Type B pancreatic cell (in vitro differentiated cells): Measurements from ENCODE around the gene GPX2. TPM values are rescaled to one million over a fixed set of nuclear protein-coding genes. Genes with fewer than 3 reads are reported as not detected.
A peak's percentile ranks its signal among the peaks of the same experiment; 100 is the strongest.

Experiments
- DNase-seq: peaks from one replicate; pipeline ENCODE4 v3.0.0; 2021; ENCODE audit warnings: mixed read lengths; ENCODE audit not compliant: unreplicated experiment; ENCODE audit errors: extremely low spot score
- H3K27ac Mint-ChIP-seq: 2 replicates; pipeline ENCODE4 v1.8.0; 2021; ENCODE audit warnings: mild to moderate bottlenecking, mixed read lengths
- H3K27me3 Mint-ChIP-seq: 2 replicates; pipeline ENCODE4 v1.8.0; 2021; ENCODE audit warnings: mixed read lengths
- H3K36me3 Mint-ChIP-seq: 2 replicates; pipeline ENCODE4 v1.8.0; 2021; ENCODE audit warnings: mixed read lengths
- H3K4me1 Mint-ChIP-seq: one replicate; pipeline ENCODE4 v1.8.0; 2021; ENCODE audit warnings: mixed read lengths; ENCODE audit not compliant: unreplicated experiment
- H3K4me3 Mint-ChIP-seq: 2 replicates; pipeline ENCODE4 v1.8.0; 2021; ENCODE audit warnings: mild to moderate bottlenecking, mixed read lengths
- H3K9me3 Mint-ChIP-seq: 2 replicates; pipeline ENCODE4 v1.8.0; 2021; ENCODE audit warnings: mixed read lengths
- total RNA-seq: library from RNA; stranded (reverse); gene quantifications from 2 replicates; pipeline ENCODE4 v1.2.1, GENCODE V29; 2021; ENCODE audit warnings: low replicate concordance
- TF ChIP-seq, protein P1 (sequence below): fragments of 200-600 bp; sonication (generic); conservative IDR thresholded peaks from 2 replicates; pipeline ENCODE4 v1.5.0; 2021; ENCODE audit warnings: antibody characterized with exemption, mild to moderate bottlenecking

The GPX2 gene
- total RNA-seq, 1 donor from 2014 or later: 39.2 TPM

DNA sequence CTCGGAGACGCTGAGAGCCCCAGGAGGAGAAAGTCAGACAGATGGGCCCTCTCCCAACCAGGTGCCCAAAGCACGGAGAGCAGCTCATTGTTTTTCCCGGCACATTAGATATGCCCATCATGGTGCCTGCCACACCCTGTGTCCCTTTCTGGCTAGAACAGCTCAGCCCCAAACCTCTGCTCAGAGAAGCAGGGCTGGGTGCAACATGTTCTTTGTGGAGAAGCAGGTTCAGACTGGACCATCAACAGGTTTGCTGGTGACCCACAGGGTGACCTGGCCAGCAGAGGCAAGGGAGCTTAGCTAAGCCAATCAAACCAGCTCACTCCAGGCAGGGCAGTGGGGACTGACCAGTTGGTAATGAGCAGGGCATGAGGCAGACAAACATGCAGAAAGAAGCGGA, 16.2 kb upstream of the GPX2 start:
- DNase-seq: no peak
- Mint-ChIP-seq H3K36me3 (peaks cover 10% of the 10 kb centered on the region), H3K4me3 (no peak overlapping the region), H3K27ac (no peak overlapping the region), H3K27me3 (no peaks in the 10 kb centered on the region), H3K4me1 (peaks cover 14% of the 10 kb centered on the region), H3K9me3 (no peaks in the 10 kb centered on the region)
- TF ChIP-seq, protein P1, sequence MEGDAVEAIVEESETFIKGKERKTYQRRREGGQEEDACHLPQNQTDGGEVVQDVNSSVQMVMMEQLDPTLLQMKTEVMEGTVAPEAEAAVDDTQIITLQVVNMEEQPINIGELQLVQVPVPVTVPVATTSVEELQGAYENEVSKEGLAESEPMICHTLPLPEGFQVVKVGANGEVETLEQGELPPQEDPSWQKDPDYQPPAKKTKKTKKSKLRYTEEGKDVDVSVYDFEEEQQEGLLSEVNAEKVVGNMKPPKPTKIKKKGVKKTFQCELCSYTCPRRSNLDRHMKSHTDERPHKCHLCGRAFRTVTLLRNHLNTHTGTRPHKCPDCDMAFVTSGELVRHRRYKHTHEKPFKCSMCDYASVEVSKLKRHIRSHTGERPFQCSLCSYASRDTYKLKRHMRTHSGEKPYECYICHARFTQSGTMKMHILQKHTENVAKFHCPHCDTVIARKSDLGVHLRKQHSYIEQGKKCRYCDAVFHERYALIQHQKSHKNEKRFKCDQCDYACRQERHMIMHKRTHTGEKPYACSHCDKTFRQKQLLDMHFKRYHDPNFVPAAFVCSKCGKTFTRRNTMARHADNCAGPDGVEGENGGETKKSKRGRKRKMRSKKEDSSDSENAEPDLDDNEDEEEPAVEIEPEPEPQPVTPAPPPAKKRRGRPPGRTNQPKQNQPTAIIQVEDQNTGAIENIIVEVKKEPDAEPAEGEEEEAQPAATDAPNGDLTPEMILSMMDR: no peak

DNA sequence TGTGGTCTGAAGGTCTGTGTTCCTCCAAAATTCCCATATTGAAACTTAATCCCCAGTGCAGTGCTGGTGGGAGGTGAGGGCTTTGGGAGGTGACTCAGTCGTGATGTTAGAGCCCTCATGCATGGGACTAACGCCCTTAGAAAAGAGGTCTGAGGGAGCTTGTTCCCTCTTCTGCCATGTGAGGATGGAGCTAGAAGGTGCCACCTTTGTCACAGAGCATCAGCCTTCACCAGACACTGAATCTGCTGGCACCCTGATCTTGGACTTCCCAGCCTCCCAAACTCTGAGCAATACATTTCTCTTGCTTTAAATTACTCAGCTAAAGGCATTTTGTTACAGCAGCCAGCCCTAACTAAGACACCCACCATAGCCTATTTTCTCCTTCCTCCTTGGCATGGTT, 15.7 kb upstream of the GPX2 start:
- DNase-seq: no peak
- H3K9me3 Mint-ChIP-seq: no peaks in the 10 kb centered on the region
- H3K27ac Mint-ChIP-seq: no peak overlapping the region
- H3K4me3 Mint-ChIP-seq: no peak overlapping the region
- H3K4me1 Mint-ChIP-seq: peaks cover 13% of the 10 kb centered on the region
- TF ChIP-seq, protein P1: no peak
- H3K27me3 Mint-ChIP-seq: no peaks in the 10 kb centered on the region
- peaks cover 10% of the 10 kb centered on the region for H3K36me3 Mint-ChIP-seq

DNA sequence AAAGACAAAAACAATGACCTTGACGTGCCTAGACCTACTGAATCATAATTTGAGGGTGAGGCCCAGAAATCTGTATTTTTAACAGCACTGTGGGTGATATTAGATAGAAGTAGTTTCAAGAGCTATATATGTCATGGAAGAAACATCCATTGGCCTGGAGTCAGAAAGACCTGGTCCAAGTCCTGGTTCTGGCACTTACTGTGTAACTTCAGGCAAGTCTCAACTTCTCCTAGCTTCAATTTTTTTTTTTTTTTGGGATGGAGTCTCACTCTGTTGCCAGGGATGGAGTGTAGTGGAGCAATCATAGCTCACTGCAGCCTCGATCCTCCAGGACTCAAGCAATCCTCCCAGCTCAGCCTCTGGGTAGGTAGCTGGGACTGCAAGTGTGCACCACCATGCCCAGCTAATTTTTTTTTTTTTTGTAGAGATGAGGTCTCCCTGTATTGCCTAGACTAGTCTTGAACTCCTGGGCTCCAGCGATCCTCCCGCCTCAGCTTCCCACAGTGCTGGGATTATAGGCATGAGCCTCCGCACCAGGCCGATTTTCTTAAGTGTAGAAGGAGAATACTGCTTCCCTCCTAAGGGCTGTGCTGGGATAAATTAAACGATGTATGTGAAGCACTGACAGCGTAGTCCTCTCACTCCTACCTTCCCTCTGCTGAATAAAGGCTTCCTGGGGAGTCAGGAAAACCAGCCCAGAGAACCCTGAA, 14.3 kb upstream of the GPX2 start:
- Mint-ChIP-seq H3K4me1 (peaks cover 18% of the 10 kb centered on the region), H3K27me3 (no peaks in the 10 kb centered on the region), H3K36me3 (peaks cover 11% of the 10 kb centered on the region), H3K9me3 (no peaks in the 10 kb centered on the region), H3K4me3 (no peak overlapping the region), H3K27ac (peak overlapping the region; percentile 9)
- DNase-seq: no peak
- TF ChIP-seq, protein P1: no peak

DNA sequence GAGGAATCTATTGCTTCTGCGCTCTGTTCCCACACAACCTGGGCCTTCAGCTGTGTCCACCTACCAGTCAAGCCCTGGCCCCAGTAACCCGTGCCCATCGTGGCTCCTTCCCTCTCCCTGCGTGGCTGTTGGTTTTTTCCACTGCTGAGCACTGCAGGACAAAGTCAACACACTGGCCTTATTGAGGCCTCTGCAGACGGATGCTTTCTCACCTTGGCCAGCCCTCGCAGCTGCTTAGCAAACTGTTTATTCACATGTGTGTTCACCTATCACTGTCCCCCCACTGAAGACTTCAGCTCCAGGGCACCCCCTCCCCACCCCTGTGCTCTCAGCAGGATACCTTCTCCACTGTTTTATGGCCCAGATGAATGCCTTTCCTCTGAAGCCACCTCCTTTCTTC, 12.8 kb upstream of the GPX2 start:
- TF ChIP-seq, protein P1: no peak
- no peak for DNase-seq
- Mint-ChIP-seq H3K27me3 (no peaks in the 10 kb centered on the region), H3K4me1 (peaks cover 16% of the 10 kb centered on the region), H3K9me3 (no peaks in the 10 kb centered on the region), H3K4me3 (no peak overlapping the region), H3K27ac (peak overlapping the region; percentile 34), H3K36me3 (peaks cover 19% of the 10 kb centered on the region)

DNA sequence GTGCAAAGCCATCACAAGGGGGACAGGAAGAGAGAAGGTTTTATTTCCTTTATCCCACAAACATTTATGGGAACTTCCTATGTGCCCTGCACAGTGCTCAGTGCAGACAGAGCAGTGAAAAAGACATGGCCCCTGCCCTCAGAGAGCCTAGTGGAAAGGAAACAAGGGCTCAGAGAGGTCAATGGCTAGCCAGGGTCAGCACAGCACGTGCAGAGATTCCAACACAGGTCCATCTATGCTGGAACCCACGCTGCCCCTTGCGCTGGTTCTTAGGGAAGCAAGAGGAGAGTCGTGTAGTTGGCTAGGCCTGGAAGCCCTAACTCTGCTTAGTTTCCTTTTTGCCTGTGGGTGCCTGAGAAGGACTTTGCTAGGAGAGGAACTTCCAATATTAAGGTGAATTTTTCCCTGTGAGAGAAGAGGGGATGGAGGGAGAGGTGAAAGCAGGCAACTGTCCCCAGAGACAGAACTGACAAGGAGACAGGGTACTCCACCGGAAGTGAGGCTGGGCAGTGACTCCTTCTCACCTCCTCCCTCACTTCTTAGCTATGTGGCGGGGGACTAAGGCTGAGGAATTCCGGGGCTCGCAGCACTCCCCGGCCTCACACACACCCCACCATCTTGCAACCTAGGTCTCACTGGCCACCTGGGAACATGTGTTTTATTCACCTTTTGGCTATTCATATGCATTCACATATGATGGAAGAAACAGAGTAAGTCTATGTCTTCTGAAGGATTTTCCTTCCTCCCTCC, 12.1 kb upstream of the GPX2 start:
- no peak overlapping the region for H3K4me3 Mint-ChIP-seq
- peaks cover 22% of the 10 kb centered on the region for H3K36me3 Mint-ChIP-seq
- peak overlapping the region; percentile 34 for H3K27ac Mint-ChIP-seq
- H3K27me3 Mint-ChIP-seq: no peaks in the 10 kb centered on the region
- DNase-seq: no peak
- peaks cover 12% of the 10 kb centered on the region for H3K4me1 Mint-ChIP-seq
- TF ChIP-seq, protein P1: no peak
- no peaks in the 10 kb centered on the region for H3K9me3 Mint-ChIP-seq
